Activated T-cell treated with anti-CD3 and anti-CD28 coated beads, Interleukin-2, amount 50 U/mL, for 24 hours (primary cell): ENCODE results near the gene CTNNA3.

Experiments
- DNase-seq: peaks from one replicate; pipeline ENCODE4 v3.0.0-alpha.2; 2020
- H3K27ac Mint-ChIP-seq: 2 replicates; pipeline ENCODE4 v1.8.0; 2020; ENCODE audit warnings: mild to moderate bottlenecking, mixed read lengths
- H3K27me3 Mint-ChIP-seq: 2 replicates; pipeline ENCODE4 v1.8.0; 2020; ENCODE audit warnings: mixed read lengths
- H3K36me3 Mint-ChIP-seq: 2 replicates; pipeline ENCODE4 v1.8.0; 2020; ENCODE audit warnings: low read depth, mixed read lengths
- H3K4me1 Mint-ChIP-seq: 2 replicates; pipeline ENCODE4 v1.8.0; 2020; ENCODE audit warnings: low read depth, mixed read lengths
- H3K4me3 Mint-ChIP-seq: 2 replicates; pipeline ENCODE4 v1.8.0; 2020; ENCODE audit warnings: mild to moderate bottlenecking, moderate library complexity, mixed read lengths
- H3K9me3 Mint-ChIP-seq: 2 replicates; pipeline ENCODE4 v1.8.0; 2020; ENCODE audit warnings: mixed read lengths

Gene CTNNA3

DNA sequence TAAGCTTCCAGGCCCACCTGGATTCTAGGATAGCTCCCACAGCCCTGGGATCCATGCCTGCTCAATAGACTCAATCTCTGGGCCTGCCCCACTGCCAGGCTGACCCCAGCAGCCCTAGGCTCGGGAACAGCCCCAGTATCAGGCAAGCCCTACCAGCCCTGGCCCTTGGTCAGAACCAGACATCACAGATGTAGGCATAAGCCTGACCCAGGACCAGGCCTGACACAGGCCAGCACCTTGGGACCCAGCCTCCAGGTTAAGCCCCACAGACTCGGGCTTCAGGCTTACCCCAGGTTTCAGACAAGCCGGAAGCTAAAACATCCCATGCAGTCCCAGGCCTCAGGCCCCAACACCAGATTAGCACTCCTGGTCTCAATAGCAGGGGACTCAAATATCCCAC, 1046.4 kb downstream of the CTNNA3 start:
- no peak overlapping the region for H3K4me3 Mint-ChIP-seq
- no peak for DNase-seq
- no peaks in the 10 kb centered on the region for H3K4me1 Mint-ChIP-seq
- peaks cover 8% of the 10 kb centered on the region for H3K9me3 Mint-ChIP-seq
- H3K36me3 Mint-ChIP-seq, result no peaks in the 10 kb centered on the region
- H3K27me3 Mint-ChIP-seq, result no peaks in the 10 kb centered on the region
- no peak overlapping the region for H3K27ac Mint-ChIP-seq

DNA sequence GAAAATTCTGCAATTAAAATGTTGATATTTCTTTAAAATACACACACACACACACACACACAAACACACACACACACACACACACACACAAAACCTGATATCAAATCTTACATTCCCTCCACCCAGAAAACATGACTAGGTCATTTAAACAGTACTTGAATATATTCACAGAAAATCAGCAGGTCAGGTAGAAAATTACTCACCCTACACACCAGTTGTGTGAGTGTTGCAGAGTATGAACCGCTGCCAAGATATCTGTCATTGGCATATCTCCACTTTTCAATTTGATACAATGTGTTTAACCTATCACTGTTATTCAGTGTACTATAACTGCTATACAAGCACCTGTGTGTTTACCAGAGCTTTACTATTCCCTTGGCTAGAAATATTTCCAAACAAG, 1053.8 kb downstream of the CTNNA3 start:
- Mint-ChIP-seq H3K27ac (no peak overlapping the region), H3K9me3 (peaks cover 8% of the 10 kb centered on the region), H3K27me3 (no peaks in the 10 kb centered on the region), H3K4me3 (no peak overlapping the region), H3K4me1 (no peaks in the 10 kb centered on the region), H3K36me3 (no peaks in the 10 kb centered on the region)
- no peak for DNase-seq

DNA sequence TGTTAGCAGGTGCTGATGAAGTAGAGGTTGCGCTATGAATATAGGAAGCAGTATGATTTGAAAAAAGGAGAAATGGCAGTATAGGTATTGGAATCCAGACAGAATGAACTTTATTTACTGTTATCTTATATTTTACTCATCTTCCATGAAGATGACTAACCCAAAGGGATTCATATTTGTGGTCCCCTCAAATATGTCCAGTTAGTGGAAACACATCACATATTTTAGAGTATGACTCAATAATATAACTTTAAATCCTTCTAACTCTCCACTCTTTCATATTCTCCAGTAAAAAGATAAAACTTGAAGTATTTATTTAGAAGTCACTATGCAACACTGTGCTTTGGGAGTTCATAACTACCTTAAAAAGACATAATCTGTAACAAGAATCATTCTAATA, 1056.6 kb downstream of the CTNNA3 start:
- no peak for DNase-seq
- no peaks in the 10 kb centered on the region for H3K36me3 Mint-ChIP-seq

DNA sequence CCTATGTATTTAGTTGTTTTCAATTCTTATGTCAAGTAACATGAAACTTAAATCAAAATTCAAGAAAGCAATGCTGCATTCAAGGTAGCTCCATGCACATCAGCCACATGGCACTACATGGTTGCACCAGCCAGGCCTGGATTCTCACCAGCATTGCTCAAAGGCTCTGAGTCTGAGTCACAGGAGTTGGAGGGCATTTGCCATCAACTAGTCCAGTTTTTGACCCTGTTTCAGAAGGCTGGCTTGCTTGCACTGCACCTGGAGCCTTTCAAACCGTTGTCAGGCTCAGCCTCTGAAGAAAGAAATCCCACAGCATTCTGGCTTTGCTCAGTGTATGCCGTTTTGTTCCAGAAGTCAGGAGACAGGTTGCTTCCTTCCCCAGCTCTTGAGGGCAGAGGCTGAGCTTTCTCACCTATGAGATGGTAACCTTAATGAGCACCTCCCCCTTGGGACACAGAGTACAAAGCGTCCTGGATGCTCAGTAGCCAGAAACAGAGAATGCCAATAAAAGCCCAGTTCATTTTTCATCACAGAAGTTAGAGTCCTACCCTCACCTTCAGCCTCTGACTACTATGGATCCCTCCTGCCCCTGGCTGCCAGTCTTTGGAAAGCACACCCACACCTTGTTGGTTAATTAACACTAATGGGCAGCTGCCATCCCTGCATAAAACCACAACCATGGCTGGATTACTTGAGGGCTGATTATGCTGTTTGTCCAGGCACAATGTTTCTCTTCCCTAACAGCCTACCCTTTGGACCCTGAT, 1058.5 kb downstream of the CTNNA3 start:
- Mint-ChIP-seq H3K27ac (no peak overlapping the region), H3K9me3 (peaks cover 2% of the 10 kb centered on the region), H3K27me3 (no peaks in the 10 kb centered on the region), H3K4me3 (no peak overlapping the region), H3K36me3 (no peaks in the 10 kb centered on the region), H3K4me1 (no peaks in the 10 kb centered on the region)
- no peak for DNase-seq

More for the DNA sequence above, 1056.6 kb downstream of the CTNNA3 start:
- Mint-ChIP-seq H3K4me3 (no peak overlapping the region), H3K27me3 (no peaks in the 10 kb centered on the region), H3K27ac (no peak overlapping the region), H3K4me1 (no peaks in the 10 kb centered on the region), H3K9me3 (peaks cover 2% of the 10 kb centered on the region)

DNA sequence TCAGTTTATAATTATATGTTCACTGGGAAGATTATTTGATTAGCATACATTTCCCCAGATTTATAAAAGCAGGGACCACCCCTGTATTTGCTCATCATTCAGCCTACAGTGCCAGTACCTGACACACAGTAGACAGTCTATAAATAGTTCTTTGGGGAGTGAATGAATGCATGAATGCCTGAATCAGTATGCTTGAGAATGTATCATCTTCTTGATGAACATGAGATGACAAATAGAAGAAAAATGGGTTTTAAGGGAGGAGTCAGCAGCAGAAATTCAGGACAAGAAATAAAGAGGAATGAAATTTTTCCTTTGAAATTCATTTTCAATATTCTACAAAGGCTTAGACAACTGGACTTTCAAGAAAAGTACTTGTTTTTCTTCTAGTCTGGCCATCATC, 1066.0 kb downstream of the CTNNA3 start:
- Mint-ChIP-seq H3K4me3 (no peak overlapping the region), H3K27me3 (no peaks in the 10 kb centered on the region), H3K27ac (no peak overlapping the region), H3K36me3 (no peaks in the 10 kb centered on the region), H3K4me1 (no peaks in the 10 kb centered on the region), H3K9me3 (peaks cover 4% of the 10 kb centered on the region)
- DNase-seq, result no peak

DNA sequence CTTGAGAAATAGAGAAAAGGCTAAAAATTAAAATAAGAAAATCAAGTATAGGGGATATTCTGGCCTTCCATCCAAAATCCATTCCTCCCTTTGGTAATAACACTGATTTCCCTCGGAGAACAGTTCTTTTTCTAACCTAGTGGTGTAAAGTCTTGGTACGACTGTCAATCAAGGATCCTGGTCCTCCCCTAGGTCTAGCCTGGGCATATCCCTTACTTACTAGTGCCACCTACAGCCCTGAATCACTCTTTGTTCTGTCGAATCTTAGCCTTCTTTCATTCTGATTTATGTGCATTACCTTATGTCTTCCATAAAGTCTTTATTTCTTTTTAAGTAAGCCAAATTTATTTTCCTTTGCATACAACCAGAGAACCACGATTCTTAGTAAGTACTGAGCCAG, 1068.8 kb downstream of the CTNNA3 start:
- no peak for DNase-seq
- Mint-ChIP-seq H3K4me3 (no peak overlapping the region), H3K9me3 (peaks cover 4% of the 10 kb centered on the region), H3K36me3 (no peaks in the 10 kb centered on the region), H3K27me3 (no peaks in the 10 kb centered on the region), H3K27ac (no peak overlapping the region), H3K4me1 (no peaks in the 10 kb centered on the region)

DNA sequence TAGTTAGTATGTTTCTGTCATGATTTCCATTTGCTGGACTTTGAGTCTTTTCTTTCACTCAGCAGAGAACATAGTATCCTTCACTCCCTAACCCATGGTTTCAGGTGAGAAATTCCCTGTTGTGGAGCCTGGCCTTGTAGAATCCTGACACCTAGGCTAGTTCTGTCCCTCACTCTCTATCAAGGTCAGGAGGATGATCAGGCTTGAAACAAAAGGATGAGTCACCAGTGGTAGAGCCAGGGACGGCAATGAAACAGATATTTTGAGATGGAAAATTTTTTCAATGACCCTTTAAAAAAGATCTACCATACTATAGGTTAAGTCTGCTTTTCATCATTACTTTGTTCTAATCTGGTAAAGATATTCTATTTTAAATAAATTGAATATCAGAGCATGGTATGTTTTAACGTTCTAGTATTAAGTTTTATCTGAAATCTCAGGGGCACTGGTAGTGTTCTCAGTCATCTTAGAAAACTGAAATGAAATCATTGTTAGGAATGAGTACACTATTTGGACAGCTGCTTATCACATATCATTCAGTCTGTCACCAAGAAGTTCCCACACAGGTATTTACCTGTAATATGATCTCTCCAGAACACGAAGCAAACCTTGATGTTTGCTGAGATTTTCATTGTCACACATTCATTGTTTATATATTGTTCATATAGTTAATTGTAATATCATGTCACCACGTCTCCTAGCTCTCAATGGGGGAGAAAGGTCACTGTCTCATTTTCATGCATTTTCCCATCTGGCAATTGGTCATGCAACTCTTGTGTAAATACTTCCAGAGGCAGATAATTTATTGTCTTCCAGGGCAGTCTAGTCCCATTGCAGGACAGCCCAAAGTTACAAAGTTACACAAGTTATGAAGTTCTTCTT, 1070.0 kb downstream of the CTNNA3 start:
- H3K36me3 Mint-ChIP-seq, result no peaks in the 10 kb centered on the region
- no peak overlapping the region for H3K27ac Mint-ChIP-seq
- no peak overlapping the region for H3K4me3 Mint-ChIP-seq
- DNase-seq, result no peak
- no peaks in the 10 kb centered on the region for H3K4me1 Mint-ChIP-seq
- no peaks in the 10 kb centered on the region for H3K27me3 Mint-ChIP-seq
- peaks cover 4% of the 10 kb centered on the region for H3K9me3 Mint-ChIP-seq

DNA sequence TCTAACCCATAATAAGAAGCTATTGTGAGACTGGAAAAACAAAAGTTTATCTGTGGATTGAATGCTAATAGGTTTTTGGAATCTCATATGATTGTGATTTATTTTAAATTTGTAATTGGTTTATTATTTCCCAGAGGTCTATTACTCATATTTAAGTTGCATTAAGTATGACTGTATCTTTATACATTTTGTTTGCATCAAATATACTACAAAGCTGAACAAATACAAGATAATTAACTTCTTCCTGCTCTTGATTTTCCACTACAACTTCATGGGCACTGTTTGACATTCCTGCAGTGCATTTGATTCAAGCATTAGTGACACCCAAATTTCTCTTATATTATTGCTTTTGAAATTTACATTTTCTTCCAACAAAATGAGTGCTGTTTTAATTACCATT, 1073.9 kb downstream of the CTNNA3 start:
- H3K27ac Mint-ChIP-seq, result no peak overlapping the region
- no peaks in the 10 kb centered on the region for H3K27me3 Mint-ChIP-seq
- H3K9me3 Mint-ChIP-seq, result peaks cover 4% of the 10 kb centered on the region
- H3K4me1 Mint-ChIP-seq, result no peaks in the 10 kb centered on the region
- no peak overlapping the region for H3K4me3 Mint-ChIP-seq
- H3K36me3 Mint-ChIP-seq, result no peaks in the 10 kb centered on the region
- DNase-seq, result no peak

DNA sequence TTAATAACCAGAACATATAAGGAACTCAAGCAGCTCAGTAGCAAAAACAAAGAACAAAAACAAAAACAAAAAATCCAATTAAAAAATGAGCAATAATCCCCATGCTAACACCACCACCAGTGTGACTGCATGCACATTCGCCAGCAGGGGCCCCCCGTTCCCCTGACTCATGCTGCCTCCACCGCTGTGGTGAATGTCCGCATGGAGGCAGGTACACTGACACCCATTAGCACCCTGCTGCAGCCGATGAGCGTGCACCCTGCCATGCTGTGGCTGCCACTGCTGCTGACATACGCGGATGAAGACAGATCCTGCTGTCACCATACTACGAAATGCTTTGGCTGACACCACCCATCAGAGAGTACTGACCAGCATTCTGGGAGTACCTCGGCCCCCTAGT, 1091.8 kb downstream of the CTNNA3 start:
- H3K4me3 Mint-ChIP-seq, result no peak overlapping the region
- no peak overlapping the region for H3K27ac Mint-ChIP-seq
- DNase-seq, result no peak
- H3K4me1 Mint-ChIP-seq, result no peaks in the 10 kb centered on the region
- H3K9me3 Mint-ChIP-seq, result peaks cover 23% of the 10 kb centered on the region
- H3K27me3 Mint-ChIP-seq, result no peaks in the 10 kb centered on the region
- H3K36me3 Mint-ChIP-seq, result no peaks in the 10 kb centered on the region

DNA sequence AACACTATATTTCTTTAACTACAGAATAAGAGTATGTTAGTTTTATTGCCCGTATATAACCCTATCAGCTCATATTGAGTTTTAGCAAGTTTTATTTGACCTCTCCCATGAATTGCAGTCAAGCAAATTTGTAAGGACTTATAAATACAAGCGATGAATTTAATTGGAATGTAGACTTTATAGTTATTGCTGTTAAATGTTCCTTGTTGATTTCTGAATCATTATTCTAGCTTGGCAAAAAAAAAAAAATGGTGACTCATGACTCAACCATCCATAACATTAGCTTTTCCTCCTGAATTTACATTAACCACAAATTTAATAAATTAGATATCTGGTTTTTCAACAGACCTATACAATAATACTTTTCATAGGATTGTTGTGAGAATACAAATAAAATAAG, 1104.1 kb downstream of the CTNNA3 start:
- Mint-ChIP-seq H3K4me3 (no peak overlapping the region), H3K27me3 (no peaks in the 10 kb centered on the region), H3K36me3 (no peaks in the 10 kb centered on the region), H3K9me3 (no peaks in the 10 kb centered on the region), H3K27ac (no peak overlapping the region), H3K4me1 (no peaks in the 10 kb centered on the region)
- no peak for DNase-seq

DNA sequence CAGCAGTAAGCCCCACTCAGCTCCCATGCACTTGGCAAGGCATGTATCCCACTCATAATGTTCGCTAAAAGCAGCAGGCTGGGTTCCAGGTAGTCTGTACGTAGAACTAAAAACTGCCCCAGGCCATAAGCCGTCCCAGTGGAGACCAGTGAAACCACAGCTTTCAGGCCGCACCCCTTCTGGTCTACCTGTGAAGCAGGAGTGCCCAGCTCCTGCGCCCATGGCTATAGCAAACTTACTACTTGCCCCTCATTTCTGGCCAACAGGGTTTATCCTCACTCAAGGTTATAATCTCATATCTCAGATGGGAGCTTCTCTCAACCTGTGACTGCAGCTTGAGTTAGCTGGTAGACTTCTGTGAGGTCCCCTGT, 1108.3 kb downstream of the CTNNA3 start:
- Mint-ChIP-seq H3K27ac (no peak overlapping the region), H3K36me3 (no peaks in the 10 kb centered on the region), H3K4me3 (no peak overlapping the region), H3K27me3 (no peaks in the 10 kb centered on the region), H3K9me3 (peaks cover 5% of the 10 kb centered on the region), H3K4me1 (no peaks in the 10 kb centered on the region)
- no peak for DNase-seq

DNA sequence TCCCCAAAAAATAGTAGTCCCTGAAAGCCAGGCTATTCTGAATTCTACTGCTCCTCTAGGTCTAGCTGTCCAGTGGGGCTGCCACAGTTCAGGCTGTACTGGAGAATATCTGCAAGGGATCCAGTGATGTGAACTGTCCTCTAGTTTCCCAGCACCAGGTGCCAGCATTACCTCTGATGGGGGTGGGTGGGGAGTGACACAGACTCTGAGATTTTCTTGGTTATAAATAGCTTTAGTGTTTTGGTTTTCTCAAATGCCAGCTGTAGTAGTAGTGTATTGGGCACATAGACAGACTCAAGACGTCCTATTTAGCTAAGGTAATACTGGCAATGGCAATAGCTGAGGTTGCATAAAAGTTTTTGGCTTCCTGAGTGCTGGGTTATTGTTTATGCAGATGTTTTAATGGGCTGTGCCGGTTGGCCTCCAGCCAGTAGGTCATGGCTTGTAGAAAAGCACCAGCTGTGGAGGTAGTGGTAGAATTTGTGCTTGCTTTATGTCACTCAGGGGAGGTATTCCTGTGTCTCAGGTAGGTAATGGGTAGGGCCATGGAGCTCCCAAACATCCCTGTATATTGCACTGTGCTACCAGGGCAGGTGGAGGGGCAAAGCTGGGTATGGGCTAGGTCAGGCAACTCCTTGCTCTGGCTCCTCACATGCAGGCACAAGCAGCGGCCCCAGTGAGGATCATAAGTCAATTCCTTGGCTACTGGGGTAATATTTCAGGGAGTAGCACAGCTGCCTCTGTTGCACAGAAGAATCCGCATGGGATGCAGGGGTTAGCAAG, 1108.9 kb downstream of the CTNNA3 start:
- Mint-ChIP-seq H3K27me3 (no peaks in the 10 kb centered on the region), H3K4me1 (no peaks in the 10 kb centered on the region), H3K27ac (no peak overlapping the region), H3K36me3 (no peaks in the 10 kb centered on the region), H3K4me3 (no peak overlapping the region), H3K9me3 (peaks cover 7% of the 10 kb centered on the region)
- DNase-seq, result no peak

DNA sequence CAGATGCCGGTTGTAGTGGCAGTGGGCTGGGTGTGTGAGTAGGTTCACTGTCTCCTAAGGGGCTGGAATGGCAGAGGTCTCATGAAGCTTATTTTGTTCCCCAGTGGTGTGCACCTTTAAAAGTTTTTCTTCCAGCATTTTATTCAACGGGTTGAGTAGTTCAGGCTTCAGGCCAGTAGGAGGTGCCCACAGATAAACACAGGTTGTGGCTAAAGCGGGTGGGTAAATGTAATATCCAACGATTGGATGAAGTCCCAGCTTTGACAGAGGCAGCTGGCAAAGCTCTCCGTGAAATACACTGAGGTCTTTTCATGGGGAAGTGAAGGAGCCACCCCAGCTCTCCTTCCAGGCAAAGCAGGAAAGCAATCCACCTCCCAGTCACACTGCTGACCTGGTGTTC, 1109.9 kb downstream of the CTNNA3 start:
- Mint-ChIP-seq H3K27me3 (no peaks in the 10 kb centered on the region), H3K4me3 (no peak overlapping the region), H3K27ac (no peak overlapping the region), H3K4me1 (no peaks in the 10 kb centered on the region), H3K36me3 (no peaks in the 10 kb centered on the region), H3K9me3 (peaks cover 8% of the 10 kb centered on the region)
- DNase-seq, result no peak

DNA sequence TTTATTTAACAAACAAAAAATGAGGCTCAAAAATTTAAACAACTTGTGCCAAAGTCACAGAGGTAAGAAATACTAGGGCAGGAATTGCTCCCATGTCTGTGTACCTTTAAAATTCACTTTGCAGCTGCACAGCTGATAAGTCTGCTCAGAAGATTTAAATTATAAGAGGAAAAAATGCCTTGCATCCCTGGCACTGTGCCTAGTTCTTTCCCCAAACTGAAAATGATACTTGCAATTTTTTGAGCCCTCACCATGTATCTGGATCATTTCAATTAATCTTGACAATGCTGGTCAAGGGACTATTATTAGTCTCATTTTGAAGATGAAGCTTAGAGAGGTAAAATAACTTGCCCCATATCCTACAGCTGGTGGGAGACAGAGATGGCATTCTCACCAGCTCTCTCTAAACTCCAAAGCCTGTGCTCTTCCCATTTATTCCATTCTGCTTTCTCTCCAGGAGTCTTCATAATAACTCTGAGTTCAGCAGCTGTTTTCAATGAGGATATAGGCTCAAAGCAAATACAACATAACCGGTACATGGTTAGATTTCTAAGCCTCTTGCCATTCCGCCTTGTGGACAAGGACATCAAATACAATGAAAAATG, 1120.6 kb downstream of the CTNNA3 start:
- peaks cover 6% of the 10 kb centered on the region for H3K9me3 Mint-ChIP-seq
- no peak for DNase-seq
- H3K4me3 Mint-ChIP-seq, result no peak overlapping the region
- no peaks in the 10 kb centered on the region for H3K27me3 Mint-ChIP-seq
- no peaks in the 10 kb centered on the region for H3K4me1 Mint-ChIP-seq
- no peak overlapping the region for H3K27ac Mint-ChIP-seq
- H3K36me3 Mint-ChIP-seq, result no peaks in the 10 kb centered on the region
